Progenitor cell of endocrine pancreas (in vitro differentiated cells): ENCODE data around the gene SPPL2C. TPM values are rescaled to one million over a fixed set of nuclear protein-coding genes. Genes with fewer than 3 reads are reported as not detected.

Experiments used
- DNase-seq: peaks from one replicate; pipeline ENCODE4 v3.0.0; 2021; ENCODE audit warnings: low spot score; ENCODE audit not compliant: unreplicated experiment
- H3K27ac Mint-ChIP-seq: 2 replicates; pipeline ENCODE4 v1.8.0; 2021; ENCODE audit warnings: mild to moderate bottlenecking, moderate library complexity, mixed read lengths
- H3K27me3 Mint-ChIP-seq: 2 replicates; pipeline ENCODE4 v1.8.0; 2021; ENCODE audit warnings: mixed read lengths
- H3K36me3 Mint-ChIP-seq: 2 replicates; pipeline ENCODE4 v1.8.0; 2022; ENCODE audit warnings: mixed read lengths; ENCODE audit not compliant: insufficient read depth
- H3K4me1 Mint-ChIP-seq: 2 replicates; pipeline ENCODE4 v1.8.0; 2021; ENCODE audit warnings: low read depth, mixed read lengths
- H3K4me3 Mint-ChIP-seq: 2 replicates; pipeline ENCODE4 v1.8.0; 2021; ENCODE audit warnings: low read depth, mild to moderate bottlenecking, moderate library complexity, mixed read lengths
- H3K9me3 Mint-ChIP-seq: 2 replicates; pipeline ENCODE4 v1.8.0; 2021; ENCODE audit warnings: low read depth, mixed read lengths
- CTCF ChIP-seq: fragments of 200-600 bp; sonication (generic); IDR thresholded peaks from one replicate; pipeline ENCODE4 v1.5.0; 2021; ENCODE audit warnings: antibody characterized with exemption, mild to moderate bottlenecking; ENCODE audit not compliant: unreplicated experiment
- total RNA-seq: library from RNA; stranded (reverse); gene quantifications from 2 replicates; pipeline ENCODE4 v1.2.1, GENCODE V29; 2021

Gene SPPL2C
- total RNA-seq, 1 donor from 2014 or later, result not detected

DNA sequence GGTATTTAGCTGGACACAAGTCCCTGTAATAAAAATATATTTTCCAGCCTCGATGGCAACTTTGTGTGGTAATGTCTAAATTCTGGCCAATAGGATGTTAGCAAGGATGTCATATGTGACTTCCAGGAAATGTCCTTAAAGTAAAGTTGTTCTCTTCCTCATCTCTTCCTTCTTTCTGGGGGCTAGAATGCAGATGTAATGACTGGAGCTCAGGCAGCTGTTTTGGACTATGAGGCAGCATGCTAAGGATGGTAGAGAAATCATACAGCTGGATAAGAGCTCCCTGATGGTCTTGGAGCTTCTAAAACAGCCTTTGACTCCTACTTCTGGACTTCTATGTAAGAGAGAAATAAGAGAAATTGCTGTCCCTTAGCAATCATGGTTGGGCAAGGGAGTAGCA lies 32.8 kb downstream of the SPPL2C start:
- no peak for DNase-seq
- Mint-ChIP-seq H3K4me3 (no peak overlapping the region), H3K36me3 (no peaks in the 10 kb centered on the region), H3K27ac (no peak overlapping the region), H3K27me3 (peaks cover 31% of the 10 kb centered on the region), H3K4me1 (no peaks in the 10 kb centered on the region), H3K9me3 (no peaks in the 10 kb centered on the region)
- no peak for TF ChIP-seq CTCF

DNA sequence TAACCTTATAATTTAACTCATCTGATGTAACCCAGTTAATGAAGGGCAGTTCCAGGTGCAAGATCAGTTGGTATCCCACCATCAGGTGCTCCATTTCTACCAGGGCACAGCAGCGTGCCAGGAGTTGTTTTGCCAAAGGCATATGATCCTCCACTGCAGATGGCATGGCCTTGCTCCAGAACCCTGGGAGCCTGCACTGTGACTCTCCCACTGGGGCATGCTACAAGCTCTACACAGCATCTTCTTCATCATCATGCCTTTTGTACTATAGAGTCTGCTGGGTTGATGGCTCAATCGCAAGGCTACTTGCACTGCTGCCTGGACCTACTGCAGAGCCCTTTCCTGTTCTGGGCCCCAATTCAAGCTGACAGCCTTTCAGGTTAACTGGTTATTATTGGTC lies 38.4 kb downstream of the SPPL2C start:
- H3K27me3 Mint-ChIP-seq, result peaks cover 34% of the 10 kb centered on the region
- no peak for TF ChIP-seq CTCF
- no peaks in the 10 kb centered on the region for H3K4me1 Mint-ChIP-seq
- no peak overlapping the region for H3K27ac Mint-ChIP-seq
- H3K4me3 Mint-ChIP-seq, result no peak overlapping the region
- no peak for DNase-seq
- H3K36me3 Mint-ChIP-seq, result no peaks in the 10 kb centered on the region
- no peaks in the 10 kb centered on the region for H3K9me3 Mint-ChIP-seq

DNA sequence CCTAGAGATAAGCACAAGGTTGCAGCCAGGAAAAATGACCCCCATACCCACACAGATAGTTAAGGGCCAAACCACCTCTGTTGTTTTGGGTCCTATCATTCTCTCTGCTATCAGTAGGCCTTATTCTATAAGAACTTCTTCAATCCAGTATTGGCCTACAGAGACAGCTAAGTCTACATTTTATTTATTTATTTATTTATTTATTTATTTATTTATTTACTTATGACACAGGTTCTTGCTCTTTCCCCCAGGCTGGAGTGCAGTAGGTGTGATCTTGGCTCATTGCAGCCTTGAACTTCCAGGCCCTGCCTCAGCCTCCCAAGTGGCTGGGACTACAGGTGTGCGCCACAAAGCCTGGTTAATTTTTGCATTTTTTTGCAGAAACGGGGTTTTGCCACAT lies 42.2 kb downstream of the SPPL2C start:
- no peak overlapping the region for H3K4me3 Mint-ChIP-seq
- H3K9me3 Mint-ChIP-seq, result no peaks in the 10 kb centered on the region
- no peak overlapping the region for H3K27ac Mint-ChIP-seq
- no peaks in the 10 kb centered on the region for H3K36me3 Mint-ChIP-seq
- no peak for TF ChIP-seq CTCF
- DNase-seq, result no peak
- H3K27me3 Mint-ChIP-seq, result peaks cover 51% of the 10 kb centered on the region
- no peaks in the 10 kb centered on the region for H3K4me1 Mint-ChIP-seq

DNA sequence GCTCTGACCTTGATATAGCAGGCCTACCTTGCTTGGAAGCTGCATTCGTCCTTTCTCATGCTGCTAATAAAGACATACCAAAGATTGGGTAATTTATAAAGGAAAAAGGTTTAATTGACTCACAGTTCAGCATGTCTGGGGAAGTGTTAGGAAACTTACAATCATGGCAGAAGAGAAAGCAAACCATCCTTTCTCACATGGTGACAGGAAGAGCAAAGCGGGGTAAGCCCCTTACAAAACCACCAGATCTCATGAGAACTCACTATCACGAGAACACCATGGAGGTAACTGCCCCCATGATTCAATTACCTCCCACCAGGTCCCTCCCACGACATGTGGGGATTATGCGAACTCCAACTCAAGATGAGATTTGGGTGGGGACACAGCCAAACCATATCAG lies 43.7 kb downstream of the SPPL2C start:
- TF ChIP-seq CTCF, result no peak
- Mint-ChIP-seq H3K4me1 (no peaks in the 10 kb centered on the region), H3K9me3 (no peaks in the 10 kb centered on the region), H3K36me3 (no peaks in the 10 kb centered on the region), H3K27ac (no peak overlapping the region), H3K4me3 (no peak overlapping the region), H3K27me3 (peaks cover 50% of the 10 kb centered on the region)
- DNase-seq, result no peak

GRCh38 chr17:45889579-45889978 lies 44.9 kb downstream of the SPPL2C start:
- no peak for DNase-seq
- Mint-ChIP-seq H3K4me1 (no peaks in the 10 kb centered on the region), H3K27me3 (peaks cover 44% of the 10 kb centered on the region), H3K27ac (no peak overlapping the region), H3K9me3 (no peaks in the 10 kb centered on the region), H3K36me3 (no peaks in the 10 kb centered on the region), H3K4me3 (no peak overlapping the region)
- TF ChIP-seq CTCF, result peak; percentile 47
